DMS79 (cell line): ENCODE data around the gene WNK4.

ENCODE experiments used
- DNase-seq: peaks from one replicate; lab custom pipeline; 2025; lab: John Stamatoyannopoulos, UW

The WNK4 gene

DNA sequence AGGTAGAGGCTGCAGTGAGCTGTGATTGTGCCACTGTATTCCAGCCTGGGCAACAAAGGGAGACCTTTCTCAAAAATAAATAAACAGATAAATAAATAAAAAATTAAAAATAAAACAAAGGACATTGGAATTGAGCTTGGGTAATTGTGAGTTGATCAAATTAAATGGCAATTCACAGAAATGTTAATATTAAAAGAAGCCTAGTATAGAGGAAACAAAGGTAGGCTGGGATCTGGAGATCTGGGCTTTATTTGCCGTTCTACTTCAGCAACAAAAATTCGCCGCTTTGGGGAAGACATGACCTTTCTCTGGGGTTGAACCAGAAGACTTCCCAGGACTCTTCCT, 7.5 kb upstream of the WNK4 start:
- no peak for DNase-seq

DNA sequence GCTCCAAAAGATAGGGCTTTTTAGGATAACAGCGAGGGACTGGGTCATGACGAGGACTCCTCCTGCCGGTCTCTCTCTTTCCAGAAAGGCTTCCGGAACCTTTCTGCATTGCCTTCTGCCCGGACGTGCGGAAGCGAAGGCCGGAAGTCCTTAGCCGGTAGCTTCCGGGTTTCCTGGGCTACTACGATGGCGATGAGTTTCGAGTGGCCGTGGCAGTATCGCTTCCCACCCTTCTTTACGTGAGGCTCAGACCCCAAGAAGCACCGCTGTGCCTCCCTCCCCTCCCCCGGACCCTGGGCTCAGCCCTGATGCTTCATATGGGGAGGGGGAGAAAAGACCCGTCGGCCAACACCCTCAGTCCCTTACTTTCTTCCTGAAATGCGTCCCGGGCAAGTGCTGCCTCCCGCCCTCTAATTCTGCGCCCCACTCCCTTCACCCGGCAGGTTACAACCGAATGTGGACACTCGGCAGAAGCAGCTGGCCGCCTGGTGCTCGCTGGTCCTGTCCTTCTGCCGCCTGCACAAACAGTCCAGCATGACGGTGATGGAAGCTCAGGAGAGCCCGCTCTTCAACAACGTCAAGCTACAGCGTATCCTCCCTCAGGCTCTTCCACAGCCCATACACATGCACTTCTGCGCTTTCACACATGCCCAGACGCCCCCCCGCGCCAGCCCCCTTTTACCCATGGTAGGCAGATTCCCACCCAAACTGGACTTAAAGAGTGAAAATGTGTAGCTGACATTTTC, 6.9 kb upstream of the WNK4 start, which contains the start of gene VPS25:
VPS25 (plus strand) TSS at position 160 of the 746 bp plus-strand sequence; CDS start at position 187, 27 bp downstream.
- peak; percentile 60 for DNase-seq

DNA sequence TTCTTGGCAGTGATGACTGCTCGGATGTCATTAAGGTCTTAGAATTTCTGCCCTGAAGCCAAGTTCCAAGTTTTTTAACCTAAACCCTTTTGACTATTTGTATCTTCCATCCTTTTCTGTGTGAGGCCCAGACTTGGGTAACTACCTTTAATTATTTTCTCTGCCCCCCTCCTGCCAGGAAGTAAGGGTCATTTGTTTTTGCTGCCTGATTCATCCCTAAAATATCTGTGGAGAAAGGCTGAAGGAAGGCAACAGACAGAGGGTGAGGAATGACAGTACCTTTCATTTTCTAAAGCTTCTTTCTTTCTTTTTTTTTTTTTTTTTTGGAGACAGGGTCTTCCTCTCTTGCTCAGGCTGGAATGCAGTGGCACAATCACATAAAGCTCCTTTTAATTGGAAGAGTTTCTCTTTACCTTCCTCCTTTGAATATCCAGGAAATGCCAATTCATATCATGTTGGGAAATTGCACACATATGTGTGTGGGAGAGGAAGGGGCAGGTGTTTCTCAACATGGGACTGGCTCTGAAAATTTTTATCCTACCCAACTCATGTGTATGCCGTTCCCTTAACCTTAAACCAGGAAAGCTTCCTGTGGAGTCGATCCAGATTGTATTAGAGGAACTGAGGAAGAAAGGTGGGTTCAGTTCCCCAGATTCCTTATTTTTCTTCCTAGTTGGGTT, 6.2 kb upstream of the WNK4 start:
- no peak for DNase-seq

DNA sequence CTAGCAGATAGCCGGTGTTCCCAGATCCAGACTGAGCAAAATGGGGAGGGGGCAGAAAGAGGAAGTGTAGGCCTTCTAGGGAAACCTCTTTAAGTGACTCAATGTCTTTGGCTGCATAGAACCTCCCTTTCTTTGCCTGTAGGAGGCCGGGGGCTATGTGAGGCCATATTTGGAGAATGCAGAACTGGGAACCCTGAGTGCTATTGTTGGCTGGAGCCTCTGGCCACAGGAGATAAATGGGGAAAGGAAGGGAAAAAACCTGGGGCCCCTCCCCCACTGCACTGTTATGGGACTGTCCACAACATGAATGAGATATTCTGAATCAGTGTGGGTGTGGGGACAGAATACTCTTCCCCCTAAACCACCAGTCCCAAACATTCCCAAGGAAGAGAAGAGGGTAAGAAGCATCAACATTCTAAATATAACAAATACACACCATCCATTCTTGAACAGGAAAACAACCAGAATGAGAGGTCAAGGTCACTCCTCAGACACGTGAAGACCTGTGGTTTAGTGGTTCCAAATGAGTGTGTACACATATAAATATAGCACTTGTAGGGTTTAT, 4.8 kb upstream of the WNK4 start:
- DNase-seq = no peak

DNA sequence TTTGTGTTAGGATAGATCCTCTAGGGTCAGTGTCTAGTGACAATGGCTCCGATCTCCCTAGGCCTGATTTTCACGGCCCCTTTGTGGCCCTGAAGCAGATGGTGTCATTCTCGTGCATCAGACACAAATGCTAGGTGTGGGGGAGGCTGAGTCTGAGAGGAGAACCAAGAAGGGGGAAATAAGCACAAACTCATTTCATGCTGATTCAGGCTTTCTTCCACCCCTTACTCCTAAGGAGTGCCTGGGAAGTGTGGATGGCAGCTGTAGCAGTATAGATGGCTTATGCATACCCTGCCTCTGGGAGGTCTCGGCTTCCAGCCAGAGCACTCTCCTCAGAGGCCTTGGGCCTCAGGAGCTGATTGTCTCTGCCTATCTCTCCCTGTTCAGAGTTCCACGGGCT, 1.8 kb upstream of the WNK4 start:
- DNase-seq = no peak

DNA sequence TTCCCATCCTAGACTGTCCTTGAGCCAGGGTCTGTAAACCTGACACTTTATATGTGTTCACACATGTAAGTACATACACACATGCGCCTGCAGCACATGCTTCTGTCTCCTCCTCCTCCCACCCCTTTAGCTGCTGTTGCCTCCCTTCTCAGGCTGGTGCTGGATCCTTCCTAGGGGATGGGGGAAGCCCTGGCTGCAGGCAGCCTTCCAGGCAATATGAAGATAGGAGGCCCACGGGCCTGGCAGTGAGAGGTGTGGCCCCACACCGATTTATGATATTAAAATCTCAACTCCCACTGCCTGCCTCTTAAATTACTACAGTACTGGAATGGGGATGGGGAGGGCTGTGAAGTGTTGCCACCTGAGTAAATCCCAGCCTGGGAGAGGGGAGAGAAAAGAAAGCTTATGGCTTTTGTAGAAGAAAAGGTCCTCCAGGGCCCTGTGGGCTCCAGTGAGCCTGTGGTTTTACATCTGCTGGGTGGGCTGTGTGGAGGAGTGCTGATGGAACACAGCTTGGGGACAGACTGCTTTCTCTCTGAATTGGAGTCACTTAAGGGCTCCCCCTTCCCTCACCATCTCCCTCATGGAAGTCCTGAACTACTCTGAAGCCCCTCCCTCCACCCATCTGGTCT, 990 bp upstream of the WNK4 start:
- DNase-seq = no peak

DNA sequence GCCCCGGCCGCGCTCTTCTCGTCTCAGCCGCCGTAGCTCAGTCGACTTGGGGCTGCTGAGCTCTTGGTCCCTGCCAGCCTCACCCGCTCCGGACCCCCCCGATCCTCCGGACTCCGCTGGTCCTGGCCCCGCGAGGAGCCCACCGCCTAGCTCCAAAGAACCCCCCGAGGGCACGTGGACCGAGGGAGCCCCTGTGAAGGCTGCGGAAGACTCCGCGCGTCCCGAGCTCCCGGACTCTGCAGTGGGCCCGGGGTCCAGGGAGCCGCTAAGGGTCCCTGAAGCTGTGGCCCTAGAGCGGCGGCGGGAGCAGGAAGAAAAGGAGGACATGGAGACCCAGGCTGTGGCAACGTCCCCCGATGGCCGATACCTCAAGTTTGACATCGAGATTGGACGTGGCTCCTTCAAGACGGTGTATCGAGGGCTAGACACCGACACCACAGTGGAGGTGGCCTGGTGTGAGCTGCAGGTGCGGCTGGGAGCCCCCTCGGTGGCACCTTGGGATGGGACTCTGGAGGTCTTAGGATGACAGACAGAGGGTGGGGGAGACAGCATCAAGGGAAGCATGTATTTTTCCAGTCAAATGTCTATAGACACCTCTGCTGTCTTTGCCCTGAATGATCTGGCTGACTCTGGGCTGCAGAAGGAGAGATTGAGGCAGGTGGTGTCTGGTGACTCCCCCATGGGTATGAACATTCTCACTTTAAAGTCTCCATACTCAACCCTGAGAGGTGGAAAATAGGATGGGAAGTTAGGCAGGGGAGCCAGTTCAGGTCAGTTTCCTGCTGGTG, 635 bp downstream of the WNK4 start:
- DNase-seq = no peak

DNA sequence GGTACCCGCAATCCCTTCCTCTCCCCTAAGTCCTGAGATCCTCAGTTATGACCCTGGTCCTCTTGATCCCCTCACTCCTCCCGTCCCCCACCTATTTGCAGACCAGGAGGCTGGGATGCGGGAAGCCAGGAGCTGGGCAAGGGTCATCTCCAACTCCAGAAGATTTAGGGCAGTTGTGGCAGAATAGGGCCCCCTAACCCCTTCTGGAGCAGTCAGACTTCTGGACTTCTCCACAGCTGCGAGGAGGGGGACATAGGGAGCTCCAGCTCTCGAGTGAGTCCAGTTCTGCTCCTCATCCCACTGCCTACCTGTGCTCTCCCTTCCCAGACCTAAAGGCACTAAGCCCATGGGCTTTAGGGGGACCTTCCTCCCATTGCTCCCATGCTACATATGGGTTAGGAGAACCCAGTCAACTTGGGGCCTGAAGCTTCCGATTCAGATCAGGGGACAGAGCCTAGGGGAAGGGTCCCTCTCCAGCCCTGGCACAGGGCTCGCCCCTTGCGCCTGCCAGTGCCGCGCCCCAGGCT, 1.3 kb downstream of the WNK4 start:
- DNase-seq = no peak

DNA sequence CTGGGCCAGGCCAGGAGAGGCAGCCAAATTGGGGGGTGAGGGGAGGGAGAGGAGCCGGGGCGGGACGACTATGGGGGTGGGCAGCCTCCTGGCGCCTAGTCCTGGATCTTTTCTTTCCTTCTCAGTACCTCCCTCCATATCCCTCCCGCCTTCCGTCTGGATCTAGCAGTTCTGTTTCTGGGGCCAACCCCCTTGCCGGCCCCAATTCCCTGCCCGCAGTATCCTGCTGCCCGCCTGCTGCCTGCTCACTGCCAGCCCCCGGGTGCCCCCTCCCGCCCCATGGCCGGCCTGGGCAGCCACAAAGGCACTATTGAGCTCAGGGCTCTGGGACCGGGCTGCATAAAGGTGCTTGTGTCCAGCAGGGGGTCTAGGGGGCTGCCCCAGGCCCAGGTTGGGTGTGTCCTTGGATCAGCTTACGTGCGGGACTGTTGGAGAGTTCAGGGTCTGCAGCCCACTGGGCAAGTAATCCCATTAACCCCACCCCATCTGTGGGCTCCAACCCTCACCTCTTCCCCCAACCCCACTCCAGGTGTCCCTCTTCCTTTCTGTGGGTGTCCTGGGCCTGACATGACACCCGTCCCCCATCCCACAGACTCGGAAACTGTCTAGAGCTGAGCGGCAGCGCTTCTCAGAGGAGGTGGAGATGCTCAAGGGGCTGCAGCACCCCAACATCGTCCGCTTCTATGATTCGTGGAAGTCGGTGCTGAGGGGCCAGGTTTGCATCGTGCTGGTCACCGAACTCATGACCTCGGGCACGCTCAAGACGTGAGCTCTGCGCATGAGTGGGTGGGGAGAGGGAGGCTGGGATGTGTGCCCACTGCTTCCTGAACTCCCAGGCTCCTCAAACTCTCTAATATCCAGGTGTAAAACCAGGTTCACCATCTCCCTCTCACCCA, 2.0 kb downstream of the WNK4 start:
- DNase-seq = no peak

DNA sequence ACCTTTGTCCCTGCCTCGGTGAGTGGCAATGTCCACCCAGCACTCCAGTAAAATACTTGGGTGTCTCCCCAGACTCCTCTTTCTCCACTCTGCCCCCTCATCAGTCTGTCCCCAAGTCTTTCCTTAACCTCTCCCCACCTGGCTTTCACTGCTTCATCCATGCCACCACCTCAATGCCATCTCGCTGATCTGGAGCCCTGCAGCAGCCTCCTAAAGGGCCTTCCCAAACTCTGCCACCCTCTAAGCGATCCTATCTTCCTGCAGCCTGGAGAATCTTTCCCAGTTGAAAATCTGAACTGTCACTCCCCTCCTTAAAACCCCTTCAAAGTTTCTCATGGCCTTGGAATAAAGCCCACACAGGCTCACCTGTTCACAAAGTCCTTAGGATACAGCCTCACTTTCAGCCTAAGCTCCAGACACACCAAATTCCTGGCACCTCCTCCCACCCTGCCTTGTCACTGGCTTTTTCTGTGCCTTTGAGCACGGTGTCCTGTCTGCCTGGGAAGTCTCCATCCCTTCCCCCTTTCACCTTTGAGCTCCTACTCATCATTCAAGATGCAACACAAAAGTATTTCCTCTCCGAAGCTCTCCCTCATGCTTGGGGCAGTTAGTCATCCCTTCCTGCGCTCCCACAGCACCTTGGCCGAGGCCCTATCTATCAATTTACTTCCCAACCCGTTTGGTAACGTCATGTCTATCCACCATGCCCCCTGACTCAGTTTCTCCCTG, 2.8 kb downstream of the WNK4 start:
- DNase-seq = no peak

DNA sequence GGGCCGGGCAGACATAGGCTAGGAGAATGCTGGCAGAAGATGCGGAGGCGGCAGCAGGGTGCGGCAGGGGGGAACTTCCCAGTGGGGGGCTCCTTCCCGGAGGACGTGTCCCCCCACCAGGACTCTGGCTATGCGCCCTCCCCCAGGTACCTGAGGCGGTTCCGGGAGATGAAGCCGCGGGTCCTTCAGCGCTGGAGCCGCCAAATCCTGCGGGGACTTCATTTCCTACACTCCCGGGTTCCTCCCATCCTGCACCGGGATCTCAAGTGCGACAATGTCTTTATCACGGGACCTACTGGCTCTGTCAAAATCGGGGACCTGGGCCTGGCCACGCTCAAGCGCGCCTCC, 3.4 kb downstream of the WNK4 start:
- DNase-seq = no peak

DNA sequence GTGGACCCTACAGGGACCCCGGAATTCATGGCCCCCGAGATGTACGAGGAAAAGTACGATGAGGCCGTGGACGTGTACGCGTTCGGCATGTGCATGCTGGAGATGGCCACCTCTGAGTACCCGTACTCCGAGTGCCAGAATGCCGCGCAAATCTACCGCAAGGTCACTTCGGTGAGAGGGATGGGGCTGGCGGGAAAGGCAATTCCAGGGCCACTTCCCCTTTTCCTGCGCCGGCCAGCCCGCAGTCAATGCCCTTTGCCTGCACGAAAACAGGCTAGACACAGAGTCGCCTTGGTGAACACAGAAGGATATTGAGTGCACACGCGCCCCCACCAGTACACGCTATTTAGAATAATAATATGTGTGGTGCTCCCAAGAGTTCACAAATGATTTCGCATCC, 4.0 kb downstream of the WNK4 start:
- DNase-seq = no peak

DNA sequence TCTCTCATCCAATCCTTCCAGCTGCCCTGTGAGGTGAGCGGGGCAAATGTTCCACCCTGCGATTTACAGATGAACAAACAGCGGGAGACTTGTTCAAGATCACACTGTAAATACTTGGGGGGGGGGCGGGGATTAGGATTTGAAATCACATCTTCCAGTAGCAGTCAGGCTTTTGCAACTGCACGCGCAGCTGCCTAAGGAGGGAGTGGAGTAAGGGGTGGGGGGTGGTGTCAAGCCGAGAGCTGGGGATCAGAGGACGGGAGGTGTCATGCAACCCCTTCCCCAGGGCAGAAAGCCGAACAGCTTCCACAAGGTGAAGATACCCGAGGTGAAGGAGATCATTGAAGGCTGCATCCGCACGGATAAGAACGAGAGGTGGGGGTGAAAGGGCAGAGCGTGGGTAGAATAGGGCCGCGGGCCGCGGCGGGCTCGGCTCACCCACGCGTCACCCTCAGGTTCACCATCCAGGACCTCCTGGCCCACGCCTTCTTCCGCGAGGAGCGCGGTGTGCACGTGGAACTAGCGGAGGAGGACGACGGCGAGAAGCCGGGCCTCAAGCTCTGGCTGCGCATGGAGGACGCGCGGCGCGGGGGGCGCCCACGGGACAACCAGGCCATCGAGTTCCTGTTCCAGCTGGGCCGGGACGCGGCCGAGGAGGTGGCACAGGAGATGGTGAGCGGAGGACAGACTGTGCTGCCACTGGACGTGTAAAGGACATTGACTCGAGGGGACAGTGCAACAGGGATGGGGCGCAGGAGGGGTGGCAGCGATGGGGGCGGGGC, 4.6 kb downstream of the WNK4 start:
- DNase-seq = no peak

DNA sequence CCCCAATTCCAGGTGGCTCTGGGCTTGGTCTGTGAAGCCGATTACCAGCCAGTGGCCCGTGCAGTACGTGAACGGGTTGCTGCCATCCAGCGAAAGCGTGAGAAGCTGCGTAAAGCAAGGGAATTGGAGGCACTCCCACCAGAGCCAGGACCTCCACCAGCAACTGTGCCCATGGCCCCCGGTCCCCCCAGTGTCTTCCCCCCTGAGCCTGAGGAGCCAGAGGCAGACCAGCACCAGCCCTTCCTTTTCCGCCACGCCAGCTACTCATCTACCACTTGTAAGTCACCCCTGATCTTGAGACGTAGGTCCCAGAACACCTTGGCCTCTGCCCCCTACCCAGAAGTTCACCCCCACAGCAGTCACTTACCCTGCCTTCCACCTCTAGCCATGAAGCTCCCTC, 6.9 kb downstream of the WNK4 start:
- no peak for DNase-seq

DNA sequence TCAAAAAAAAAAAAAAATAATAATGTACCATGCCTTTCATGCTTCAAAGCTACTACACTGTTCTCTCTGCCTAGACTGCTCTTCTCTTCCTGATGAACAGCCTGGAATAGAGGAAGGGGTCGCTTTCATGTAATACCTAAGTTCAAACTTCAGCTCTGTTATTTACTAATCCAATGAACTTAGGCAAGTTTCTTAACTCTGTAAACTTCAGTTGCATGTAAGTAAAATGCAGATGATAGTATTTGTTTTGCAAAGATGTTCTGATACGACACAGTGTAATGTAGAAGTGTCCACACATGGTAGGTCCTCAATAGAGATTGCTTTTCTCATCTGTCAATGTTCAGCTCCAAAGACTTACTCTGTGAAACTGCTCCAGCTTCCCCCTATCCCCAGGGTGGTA, 11.5 kb downstream of the WNK4 start:
- no peak for DNase-seq

DNA sequence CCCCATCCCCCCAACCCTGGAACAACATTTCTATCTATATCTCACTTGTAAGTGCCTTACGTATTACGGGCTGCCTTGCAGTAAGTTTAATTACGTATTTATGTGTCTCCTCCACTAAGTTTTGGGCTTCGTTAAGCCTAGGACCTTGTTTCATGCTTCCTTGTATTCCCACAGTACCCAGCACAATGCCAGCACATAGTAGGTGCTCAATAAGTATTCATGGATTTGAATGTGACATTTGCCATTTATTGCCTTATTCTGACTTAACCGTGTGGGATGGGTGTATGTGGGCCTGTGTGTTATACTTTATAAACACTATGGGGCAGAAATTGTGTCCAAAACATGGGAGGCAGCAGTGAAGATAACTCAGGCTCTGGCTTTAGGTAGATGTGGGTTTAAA, 12.1 kb downstream of the WNK4 start:
- DNase-seq = no peak

DNA sequence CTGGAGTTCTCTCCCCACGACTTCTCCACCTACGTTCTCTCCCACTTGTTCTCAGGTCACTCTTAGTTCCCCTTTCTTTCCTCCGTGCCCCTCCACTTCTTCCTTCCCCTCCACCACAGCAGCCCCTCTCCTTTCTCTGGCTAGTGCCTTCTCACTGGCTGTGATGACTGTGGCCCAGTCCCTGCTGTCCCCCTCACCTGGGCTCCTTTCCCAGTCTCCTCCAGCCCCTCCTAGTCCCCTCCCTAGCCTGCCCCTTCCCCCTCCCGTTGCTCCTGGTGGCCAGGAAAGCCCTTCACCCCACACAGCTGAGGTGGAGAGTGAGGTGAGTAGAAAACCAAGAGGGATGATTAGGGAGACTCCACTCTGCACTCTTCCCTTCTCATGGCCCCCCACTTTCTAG, 14.7 kb downstream of the WNK4 start:
- DNase-seq = no peak

DNA sequence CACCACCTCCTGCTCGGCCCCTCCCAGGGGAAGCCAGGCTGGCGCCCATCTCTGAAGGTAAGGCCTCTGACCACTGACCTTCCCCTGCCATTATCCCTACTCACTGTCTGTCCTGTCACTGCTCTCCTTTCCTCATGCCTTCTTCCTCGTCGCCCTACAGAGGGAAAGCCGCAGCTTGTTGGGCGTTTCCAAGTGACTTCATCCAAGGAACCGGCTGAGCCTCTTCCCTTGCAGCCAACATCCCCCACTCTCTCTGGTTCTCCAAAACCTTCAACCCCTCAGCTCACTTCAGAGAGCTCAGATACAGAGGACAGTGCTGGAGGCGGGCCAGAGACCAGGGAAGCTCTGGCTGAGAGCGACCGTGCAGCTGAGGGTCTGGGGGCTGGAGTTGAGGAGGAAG, 15.1 kb downstream of the WNK4 start:
- DNase-seq = no peak

DNA sequence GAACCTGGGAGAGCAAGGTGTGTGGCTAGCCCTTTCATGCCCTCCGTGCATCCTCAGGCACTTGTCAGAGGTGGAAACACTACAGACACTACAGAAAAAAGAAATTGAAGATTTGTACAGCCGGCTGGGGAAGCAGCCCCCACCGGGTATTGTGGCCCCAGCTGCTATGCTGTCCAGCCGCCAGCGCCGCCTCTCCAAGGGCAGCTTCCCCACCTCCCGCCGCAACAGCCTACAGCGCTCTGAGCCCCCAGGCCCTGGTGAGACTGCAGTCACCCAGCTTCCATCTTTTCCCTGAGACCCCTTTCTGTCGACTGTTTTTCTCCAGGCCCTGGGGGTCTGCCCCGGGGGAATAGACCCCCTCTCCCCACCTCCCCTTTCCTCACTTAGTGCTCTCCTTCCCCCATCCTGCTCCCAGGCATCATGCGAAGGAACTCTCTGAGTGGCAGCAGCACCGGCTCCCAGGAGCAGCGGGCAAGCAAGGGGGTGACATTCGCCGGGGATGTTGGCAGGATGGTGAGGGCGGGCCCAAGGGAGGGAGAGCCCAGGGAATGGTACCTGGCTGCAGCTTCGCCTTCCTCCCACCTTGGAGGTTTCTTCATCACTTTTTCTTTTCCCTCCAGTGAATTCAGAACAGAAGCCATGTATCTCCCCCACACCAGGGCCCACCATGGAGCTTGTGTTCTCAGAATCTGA, 15.8 kb downstream of the WNK4 start:
- no peak for DNase-seq
